GM23248 (cell line): ENCODE results near the gene ARMCX4. TPM values are rescaled to one million over a fixed set of nuclear protein-coding genes. Genes with fewer than 3 reads are reported as not detected.
"Not testable (repeated sequence)": the region's sequence is repeated elsewhere in the genome, so short reads cannot be mapped to it uniquely, and the experiment has no call there.

Source experiments
- DNase-seq: peaks from one replicate; pipeline ENCODE4 v3.0.0-alpha.2; 2015
- H2AFZ ChIP-seq: fragments of 200-600 bp; sonication (generic); 2 replicates; pipeline ENCODE4 v1.6.1; 2016; ENCODE audit warnings: antibody characterized with exemption
- H3F3A ChIP-seq: fragments of 200-600 bp; sonication (generic); 2 replicates; pipeline ENCODE4 v1.6.1; 2016; ENCODE audit warnings: mild to moderate bottlenecking, antibody characterized with exemption, mixed run types; ENCODE audit not compliant: insufficient read depth
- H3K27ac ChIP-seq: fragments of 200-600 bp; sonication (generic); 2 replicates; pipeline ENCODE4 v1.5.1; 2016; ENCODE audit warnings: mild to moderate bottlenecking
- H3K27me3 ChIP-seq: fragments of 200-600 bp; sonication (generic); replicated peaks from 2 replicates; pipeline ENCODE4 v1.6.1; 2016; ENCODE audit warnings: mild to moderate bottlenecking; ENCODE audit not compliant: insufficient read depth
- H3K36me3 ChIP-seq: fragments of 200-600 bp; sonication (generic); 2 replicates; pipeline ENCODE4 v1.6.1; 2016; ENCODE audit warnings: low read depth, mild to moderate bottlenecking
- H3K4me1 ChIP-seq: fragments of 200-600 bp; sonication (generic); 2 replicates; pipeline ENCODE4 v1.6.1; 2016; ENCODE audit warnings: mild to moderate bottlenecking; ENCODE audit not compliant: insufficient read depth
- H3K4me2 ChIP-seq: fragments of 200-600 bp; sonication (generic); one replicate; pipeline ENCODE4 v1.6.1; 2016; ENCODE audit warnings: mild to moderate bottlenecking; ENCODE audit not compliant: unreplicated experiment
- H3K4me3 ChIP-seq: fragments of 200-600 bp; sonication (generic); 2 replicates; pipeline ENCODE4 v1.5.1; 2016; ENCODE audit warnings: mild to moderate bottlenecking
- H3K79me2 ChIP-seq: fragments of 200-600 bp; sonication (generic); 2 replicates; pipeline ENCODE4 v1.6.1; 2016; ENCODE audit warnings: mild to moderate bottlenecking; ENCODE audit not compliant: insufficient read depth
- H3K9ac ChIP-seq: fragments of 200-600 bp; sonication (generic); 2 replicates; pipeline ENCODE4 v1.6.1; 2016; ENCODE audit warnings: mild to moderate bottlenecking
- H3K9me2 ChIP-seq: fragments of 200-600 bp; sonication (generic); 2 replicates; pipeline ENCODE4 v1.6.1; 2016; ENCODE audit warnings: mixed run types, mild to moderate bottlenecking, moderate library complexity; ENCODE audit not compliant: insufficient read depth
- H3K9me3 ChIP-seq: fragments of 200-600 bp; sonication (generic); one replicate; pipeline ENCODE4 v1.6.1; 2017; ENCODE audit warnings: low read depth
- H4K20me1 ChIP-seq: fragments of 200-600 bp; sonication (generic); 2 replicates; pipeline ENCODE4 v1.6.0; 2016; ENCODE audit not compliant: insufficient read depth
- EZH2 ChIP-seq: fragments of 200-600 bp; sonication (generic); IDR thresholded peaks from 2 replicates; pipeline ENCODE4 v1.6.1; 2018; ENCODE audit warnings: antibody characterized with exemption, mild to moderate bottlenecking; ENCODE audit not compliant: insufficient read depth, poor library complexity, severe bottlenecking
- EZH2phosphoT487 ChIP-seq: fragments of 200-600 bp; sonication (generic); IDR thresholded peaks from 2 replicates; pipeline ENCODE4 v1.6.1; 2018; ENCODE audit warnings: antibody characterized with exemption, moderate library complexity, mild to moderate bottlenecking, low read depth; ENCODE audit not compliant: insufficient read depth
- WGBS, 2 experiments: methylation state at CpG; one replicate each; pipeline ENCODE4 v1.1.6; 2015 to 2017; ENCODE audit warnings: low lambda C conversion rate in 2 of 2, low coverage in 1 of 2; ENCODE audit errors: missing lambda C conversion rate in 2 of 2; 5-methylcytosine and 5-hydroxymethylcytosine counted together
- in situ Hi-C: fragments of 300-500 bp; cut with MboI; formaldehyde crosslinking; loops from 2 replicates; pipeline ENCODE4 v1.15.0; 2020
- polyA plus RNA-seq: library from polyadenylated mRNA; unstranded; fragments of >200 nt; fragmentation: Nextera tagmentation; extraction: Ambion mirVana; gene quantifications from 2 replicates; pipeline ENCODE4 v1.2.1, GENCODE V29; 2016
- total RNA-seq: library from RNA; depleted of rRNA; stranded (reverse); fragments of >200 nt; shearing (Covaris generic); gene quantifications from 2 replicates; pipeline ENCODE4 v1.2.3, GENCODE V29; 2014; rRNA removed

The ARMCX4 gene
- total and polyA plus RNA-seq, 2 experiments from 2014 or later = 2.3 to 3.7 TPM

GRCh38 chrX:101493225-101493624, 8.0 kb downstream of the ARMCX4 start:
- H3K4me3 ChIP-seq = no peak overlapping the region
- H3K27me3 ChIP-seq = no peaks in the 10 kb centered on the region
- no peak for DNase-seq
- H3K9me3 ChIP-seq = no peaks in the 10 kb centered on the region
- no peak overlapping the region for H2AFZ ChIP-seq
- 100% methylated on average over 1 of the region's 1 CpG; no CpG with 5 or more reads in 1 of the 2 experiments for WGBS, 2 experiments
- no peak for TF ChIP-seq EZH2
- no peak for TF ChIP-seq EZH2phosphoT487
- H3K9ac ChIP-seq = no peak overlapping the region
- H3K36me3 ChIP-seq = no peaks in the 10 kb centered on the region
- H3K27ac ChIP-seq = no peak overlapping the region
- in situ Hi-C loops = no loop called here
- H3K4me1 ChIP-seq = no peaks in the 10 kb centered on the region
- H3K4me2 ChIP-seq = no peak overlapping the region
- H3F3A ChIP-seq = no peaks in the 10 kb centered on the region
- no peaks in the 10 kb centered on the region for H3K9me2 ChIP-seq
- H3K79me2 ChIP-seq = no peaks in the 10 kb centered on the region
- H4K20me1 ChIP-seq = no peaks in the 10 kb centered on the region

GRCh38 chrX:101502929-101503328, 17.7 kb downstream of the ARMCX4 start:
- H3K4me3 ChIP-seq, H3F3A ChIP-seq, H3K4me2 ChIP-seq, H3K4me1 ChIP-seq, H2AFZ ChIP-seq, H3K27ac ChIP-seq, H3K9me3 ChIP-seq, H4K20me1 ChIP-seq, DNase-seq, H3K79me2 ChIP-seq, H3K9ac ChIP-seq, H3K36me3 ChIP-seq, H3K9me2 ChIP-seq, in situ Hi-C loops, H3K27me3 ChIP-seq: not testable (repeated sequence)
- 80 to 86% methylated on average over 1 of the region's 1 CpG for WGBS, 2 experiments

GRCh38 chrX:101507372-101507771, 22.1 kb downstream of the ARMCX4 start:
- Histone ChIP-seq H3K27ac (no peak overlapping the region), H3K9me2 (no peaks in the 10 kb centered on the region)

GRCh38 chrX:101507986-101508385, 22.7 kb downstream of the ARMCX4 start:
- 88 to 93% methylated on average over 4 of the region's 4 CpGs for WGBS, 2 experiments
- in situ Hi-C loops = no loop called here

More at GRCh38 chrX:101507372-101507771, 22.1 kb downstream of the ARMCX4 start:
- in situ Hi-C loops = no loop called here
- no peaks in the 10 kb centered on the region for H3K36me3 ChIP-seq
- H3F3A ChIP-seq = no peaks in the 10 kb centered on the region
- no peak overlapping the region for H3K4me3 ChIP-seq
- H3K4me2 ChIP-seq = no peak overlapping the region
- H3K79me2 ChIP-seq = no peaks in the 10 kb centered on the region
- no peaks in the 10 kb centered on the region for H4K20me1 ChIP-seq
- H3K27me3 ChIP-seq = no peaks in the 10 kb centered on the region
- no peak for DNase-seq
- H2AFZ ChIP-seq = no peak overlapping the region
- H3K9me3 ChIP-seq = no peaks in the 10 kb centered on the region
- TF ChIP-seq EZH2 (no peak), EZH2phosphoT487 (no peak)
- no peak overlapping the region for H3K9ac ChIP-seq
- no peaks in the 10 kb centered on the region for H3K4me1 ChIP-seq

GRCh38 chrX:101530944-101531343, 45.7 kb downstream of the ARMCX4 start:
- Histone ChIP-seq H3K4me3 (no peak overlapping the region), H3K4me1 (no peaks in the 10 kb centered on the region), H3K9ac (no peak overlapping the region), H3K79me2 (no peaks in the 10 kb centered on the region), H3K27ac (no peak overlapping the region), H3F3A (no peaks in the 10 kb centered on the region), H3K4me2 (no peak overlapping the region), H2AFZ (no peak overlapping the region), H3K27me3 (no peaks in the 10 kb centered on the region), H3K36me3 (no peaks in the 10 kb centered on the region), H3K9me2 (no peaks in the 10 kb centered on the region), H3K9me3 (no peaks in the 10 kb centered on the region), H4K20me1 (no peaks in the 10 kb centered on the region)
- in situ Hi-C loops = no loop called here
- DNase-seq = no peak
- WGBS, 2 experiments = 58 to 61% methylated on average over 2 of the region's 2 CpGs
- TF ChIP-seq EZH2 = no peak
- TF ChIP-seq EZH2phosphoT487 = no peak

More at GRCh38 chrX:101507986-101508385, 22.7 kb downstream of the ARMCX4 start:
- H3K9me3 ChIP-seq = no peaks in the 10 kb centered on the region
- H4K20me1 ChIP-seq = no peaks in the 10 kb centered on the region
- no peaks in the 10 kb centered on the region for H3F3A ChIP-seq
- no peak overlapping the region for H3K4me3 ChIP-seq
- no peak overlapping the region for H2AFZ ChIP-seq
- H3K27me3 ChIP-seq = no peaks in the 10 kb centered on the region
- TF ChIP-seq EZH2phosphoT487 = no peak
- TF ChIP-seq EZH2 = no peak
- H3K4me1 ChIP-seq = no peaks in the 10 kb centered on the region
- H3K27ac ChIP-seq = no peak overlapping the region
- no peak overlapping the region for H3K9ac ChIP-seq
- no peaks in the 10 kb centered on the region for H3K36me3 ChIP-seq
- no peaks in the 10 kb centered on the region for H3K9me2 ChIP-seq
- no peaks in the 10 kb centered on the region for H3K79me2 ChIP-seq
- no peak overlapping the region for H3K4me2 ChIP-seq
- DNase-seq = no peak

Other genes with a start within 250 kb of the ARMCX4 start
- 0.25 and 0.43 TPM in 2 replicates for gene TAF7L, start 194.1 kb upstream of the ARMCX4 start, total RNA-seq
- gene TAF7L, start 194.1 kb upstream of the ARMCX4 start, polyA plus RNA-seq = 0.23 and 0.53 TPM in 2 replicates
- 1.9 and 14.9 TPM in 2 replicates for gene TIMM8A, start 136.7 kb upstream of the ARMCX4 start, total RNA-seq
- 15.7 and 18.5 TPM in 2 replicates for gene TIMM8A, start 136.7 kb upstream of the ARMCX4 start, polyA plus RNA-seq
- not detected in 2 replicates for gene BTK, start 99.3 kb upstream of the ARMCX4 start, total RNA-seq
- 0.23 TPM in 1 of 2 replicates, not detected in the other for gene BTK, start 99.3 kb upstream of the ARMCX4 start, polyA plus RNA-seq
- 240 and 757 TPM in 2 replicates for gene RPL36A, start 94.4 kb upstream of the ARMCX4 start, total RNA-seq
- 295 and 331 TPM in 2 replicates for gene RPL36A, start 94.4 kb upstream of the ARMCX4 start, polyA plus RNA-seq
- gene GLA, start 77.5 kb upstream of the ARMCX4 start, total RNA-seq = 27.1 and 36.6 TPM in 2 replicates
- 20.4 and 26.6 TPM in 2 replicates for gene GLA, start 77.5 kb upstream of the ARMCX4 start, polyA plus RNA-seq
- gene HNRNPH2, start 77.2 kb upstream of the ARMCX4 start, total RNA-seq = 53.1 and 59.0 TPM in 2 replicates
- 97.8 and 99.7 TPM in 2 replicates for gene HNRNPH2, start 77.2 kb upstream of the ARMCX4 start, polyA plus RNA-seq
- gene ARMCX1, start 65.1 kb downstream of the ARMCX4 start, total RNA-seq = 29.0 and 30.0 TPM in 2 replicates
- gene ARMCX1, start 65.1 kb downstream of the ARMCX4 start, polyA plus RNA-seq = 27.5 and 29.8 TPM in 2 replicates
- gene ARMCX6, start 132.5 kb downstream of the ARMCX4 start, total RNA-seq = 27.7 and 42.3 TPM in 2 replicates
- 55.7 and 60.2 TPM in 2 replicates for gene ARMCX6, start 132.5 kb downstream of the ARMCX4 start, polyA plus RNA-seq
- gene ARMCX3, start 137.7 kb downstream of the ARMCX4 start, total RNA-seq = 67.4 and 87.6 TPM in 2 replicates
- gene ARMCX3, start 137.7 kb downstream of the ARMCX4 start, polyA plus RNA-seq = 93.3 and 95.4 TPM in 2 replicates
- gene ARMCX2, start 174.4 kb downstream of the ARMCX4 start, total RNA-seq = 150 and 156 TPM in 2 replicates
- 31.8 and 35.5 TPM in 2 replicates for gene ARMCX2, start 174.4 kb downstream of the ARMCX4 start, polyA plus RNA-seq